Left lung (tissue), 14 donors: ENCODE results near the gene ODAM. TPM values are rescaled to one million over a fixed set of nuclear protein-coding genes. Genes with fewer than 3 reads are reported as not detected.

ENCODE experiments used
- ATAC-seq: fragments of 200-7000 bp; cut with Tn5 transposase; one replicate; pipeline ENCODE4 v1.9.1; 2020; ENCODE audit warnings: moderate library complexity
- DNase-seq, 4 donors: peaks; one replicate each; pipeline ENCODE4 v3.0.0-alpha.2; 2013 to 2020
- H3K27ac ChIP-seq, 2 donors: fragments of 200-600 bp; sonication (generic) in 1 of 2; one replicate each; pipeline versions ENCODE4 v1.5.0 to v1.8.0; 2020 to 2021
- H3K27me3 ChIP-seq, 2 donors: fragments of 200-600 bp; sonication (generic) in 1 of 2; one replicate each; pipeline versions ENCODE4 v1.5.0 to v1.8.0; 2020 to 2021
- H3K36me3 ChIP-seq, 2 donors: fragments of 200-600 bp; sonication (generic) in 1 of 2; one replicate each; pipeline versions ENCODE4 v1.5.0 to v1.8.0; 2020 to 2021
- H3K4me1 ChIP-seq, 2 donors: fragments of 200-600 bp; one replicate each; pipeline ENCODE4 v1.8.0; 2021
- H3K4me3 ChIP-seq, 2 donors: fragments of 200-600 bp; sonication (generic) in 1 of 2; one replicate each; pipeline versions ENCODE4 v1.5.0 to v1.8.0; 2020 to 2021; ENCODE audit warnings: mild to moderate bottlenecking in 1 of 2
- H3K9me3 ChIP-seq, 2 donors: fragments of 200-600 bp; sonication (generic) in 1 of 2; one replicate each; pipeline versions ENCODE4 v1.5.0 to v1.8.0; 2020 to 2021
- CTCF ChIP-seq, 2 donors: fragments of 200-600 bp; sonication (generic) in 1 of 2; IDR thresholded peaks; one replicate each; pipeline versions ENCODE4 v1.5.0 to v1.8.0; 2021; ENCODE audit warnings: antibody characterized with exemption in 2 of 2
- intact Hi-C, 2 donors: fragments of 100-400 bp; cut with DNase I; formaldehyde crosslinking; loops; one replicate each; pipeline versions ENCODE4 v1.11.2 to v1.14.2; 2022
- long read RNA-seq, 12 donors: library from polyadenylated mRNA in 2 of 12; unstranded in 2 of 12; transcript quantifications; one replicate each; pipeline ENCODE4 v2.0.0 and lab custom pipeline, GENCODE V29; 2019 to 2026
- polyA plus RNA-seq, 6 donors: library from polyadenylated mRNA; unstranded; fragments of 120-200 nt; gene quantifications; one replicate each; pipeline ENCODE4 v1.2.1, GENCODE V29; 2013; ENCODE audit not compliant: insufficient read length in 6 of 6
- total RNA-seq, 2 donors: library from RNA; stranded (reverse); fragmentation: NEBNext Ultra II Directional; extraction: Animal tissue kit (Norgen Biotek cat#: 25700); gene quantifications; one replicate each; pipeline ENCODE4 v1.2.1, GENCODE V29; 2021
- donor health status: DM: no; HTN: yes; CAD: no.
- donor health status: DM: no; HTN: no; CAD: no.

The ODAM gene
- 1 to 10 TPM; 3.5 to 5.0 TPM for total RNA-seq
- 10 to 100 TPM; 11.3 to 19.7 (median 16.0) TPM for polyA plus RNA-seq
- long read RNA-seq, donor 1, partial matches to known transcripts = 6 of 7 reads
- long read RNA-seq, donor 1, other reads (novel, unspliced or antisense) = 0 of 7 reads
- long read RNA-seq, donor 2 = 0 reads
- long read RNA-seq, donor 3 = 0 reads
- long read RNA-seq, donor 4 = 0 reads
- long read RNA-seq, donor 5 = 0 reads
- long read RNA-seq, donor 6, partial matches to known transcripts = 0 of 1 reads
- long read RNA-seq, donor 6, other reads (novel, unspliced or antisense) = 0 of 1 reads
- long read RNA-seq, donor 7 = 0 reads
- long read RNA-seq, donor 8 = 0 reads
- long read RNA-seq, donor 9 = 0 reads
- long read RNA-seq, donor 10, partial matches to known transcripts = 0 of 1 reads
- long read RNA-seq, donor 10, other reads (novel, unspliced or antisense) = 1 of 1 reads
- long read RNA-seq, donor 11 = 0 reads
- long read RNA-seq, donor 12 = 0 reads

- Histone ChIP-seq H3K4me3 (no peak within 1 kb of the TSS), H3K27ac (no peak within 1 kb of the TSS), H3K36me3 (no peaks in the 10 kb centered on the region), H3K27me3 (no peaks in the 10 kb centered on the region), H3K4me1 (no peaks in the 10 kb centered on the region), H3K9me3 (no peaks in the 10 kb centered on the region)
- DNase-seq (no peak), ATAC-seq (no peak)
- TF ChIP-seq CTCF (IDR thresholded peaks at IDR 0.05) = no peak
- intact Hi-C loops = no loop called here
Observed at GRCh38 chr4:70195425-70195824, at the start of gene ODAM. ODAM (plus strand) TSS chr4:70195725; CDS start chr4:70196544, 819 bp downstream.

- H3K27ac ChIP-seq = no peak overlapping the region
- H3K27me3 ChIP-seq = no peaks in the 10 kb centered on the region
- no peak for DNase-seq
- H3K4me1 ChIP-seq = no peaks in the 10 kb centered on the region
- H3K9me3 ChIP-seq = no peaks in the 10 kb centered on the region
- no peak for ATAC-seq
- no peaks in the 10 kb centered on the region for H3K36me3 ChIP-seq
- TF ChIP-seq CTCF (IDR thresholded peaks at IDR 0.05) = no peak
- no peak overlapping the region for H3K4me3 ChIP-seq
- intact Hi-C loops = no loop called here
Observed at GRCh38 chr4:70151271-70151670, 44.3 kb upstream of the ODAM start.

- intact Hi-C loops = no loop called here
- Histone ChIP-seq H3K9me3 (no peaks in the 10 kb centered on the region), H3K36me3 (no peaks in the 10 kb centered on the region), H3K27me3 (no peaks in the 10 kb centered on the region), H3K4me1 (no peaks in the 10 kb centered on the region), H3K4me3 (no peak overlapping the region), H3K27ac (no peak overlapping the region)
- ATAC-seq (no peak), DNase-seq (no peak)
- TF ChIP-seq CTCF (IDR thresholded peaks at IDR 0.05) = no peak
Observed at GRCh38 chr4:70152088-70152487, 43.4 kb upstream of the ODAM start.

GRCh38 chr4:70153937-70154336 lies 41.6 kb upstream of the ODAM start, which contains the start of gene PRR27:
PRR27 (plus strand) TSS chr4:70154237; CDS start chr4:70154376, 139 bp downstream.
- intact Hi-C loops = no loop called here
- H3K9me3 ChIP-seq = no peaks in the 10 kb centered on the region
- no peaks in the 10 kb centered on the region for H3K4me1 ChIP-seq
- no peaks in the 10 kb centered on the region for H3K27me3 ChIP-seq
- H3K36me3 ChIP-seq = no peaks in the 10 kb centered on the region
- H3K27ac ChIP-seq = no peak within 1 kb of the TSS
- no peak for TF ChIP-seq CTCF (IDR thresholded peaks at IDR 0.05)
- H3K4me3 ChIP-seq = no peak within 1 kb of the TSS
- ATAC-seq (no peak), DNase-seq (no peak)

GRCh38 chr4:70158576-70158975 lies 36.9 kb upstream of the ODAM start:
- no peak overlapping the region for H3K4me3 ChIP-seq
- TF ChIP-seq CTCF (IDR thresholded peaks at IDR 0.05) = no peak
- no peak for ATAC-seq
- H3K27me3 ChIP-seq = no peaks in the 10 kb centered on the region
- intact Hi-C loops = no loop called here
- no peak overlapping the region for H3K27ac ChIP-seq
- no peaks in the 10 kb centered on the region for H3K4me1 ChIP-seq
- H3K9me3 ChIP-seq = no peaks in the 10 kb centered on the region
- peak in 1 of 4 donors; percentile 25 for DNase-seq
- no peaks in the 10 kb centered on the region for H3K36me3 ChIP-seq
